Measurements from ENCODE around the gene SRGAP3. TPM values are rescaled to one million over a fixed set of nuclear protein-coding genes. Genes with fewer than 3 reads are reported as not detected.

SRGAP3 gene
- total and polyA plus RNA-seq, 7 donors = 0.69 to 7.7 (median 5.8) TPM

DNA sequence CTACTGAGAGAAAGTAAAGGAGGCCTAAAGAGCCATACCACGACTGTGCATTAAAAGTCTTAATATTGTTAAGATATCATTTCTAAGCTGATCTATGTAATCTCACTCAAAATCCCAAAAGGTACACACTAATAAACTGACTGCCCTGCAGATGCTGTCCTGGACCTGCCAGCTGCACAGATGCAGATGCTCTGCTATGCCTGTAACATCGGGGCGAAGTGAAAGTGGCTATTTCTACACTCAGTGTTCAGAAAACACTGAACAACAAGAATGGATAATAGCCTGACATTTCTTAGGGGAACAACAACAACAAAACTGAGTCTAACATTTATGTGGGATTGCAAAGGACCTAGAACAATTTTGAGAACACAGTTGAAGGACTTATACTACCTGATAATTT, 318.1 kb downstream of the SRGAP3 start:
- no peak for TF ChIP-seq CTCF (IDR thresholded peaks at IDR 0.05)
- no peak for TF ChIP-seq EP300 (IDR thresholded peaks at IDR 0.05)
- no peak for TF ChIP-seq POLR2A (IDR thresholded peaks at IDR 0.05)
- no peak for TF ChIP-seq POLR2AphosphoS5 (IDR thresholded peaks at IDR 0.05)
- no peaks in the 10 kb centered on the region for H3K4me1 ChIP-seq
- no peaks in the 10 kb centered on the region for H3K9me3 ChIP-seq
- H3K36me3 ChIP-seq = peaks cover 0 to 12% (median 0%) of the 10 kb centered on the region in 4 donors
- no peak for DNase-seq
- no peak overlapping the region for H3K27ac ChIP-seq
- H3K27me3 ChIP-seq = no peaks in the 10 kb centered on the region
- intact Hi-C loops (cut with DNase I) = no loop called here
- H3K4me3 ChIP-seq = no peak overlapping the region
- 86 to 91% methylated on average over 3 of the region's 3 CpGs for WGBS, 2 donors

Small RNA genes lying within 50 kb of the gene (small RNA-seq; reads per million reads assigned to genes)
- gene RF00416 = 0 reads per million in 3 donors

Other genes starting within 250 kb of the SRGAP3 start
- 10 to 100 TPM; 20.5 to 38.5 (median 36.0) TPM for gene THUMPD3, start 113.4 kb upstream of the SRGAP3 start, total RNA-seq
- gene THUMPD3, start 113.4 kb upstream of the SRGAP3 start, polyA plus RNA-seq = 10 to 100 TPM; 15.6 to 30.9 (median 17.3) TPM
- 100 to 1,000 TPM in 1 of 4 donors, 10 to 100 TPM in 3; 69.9 to 149 (median 72.7) TPM for gene SETD5, start 148.0 kb upstream of the SRGAP3 start, total RNA-seq
- 10 to 100 TPM in 2 of 3 donors, 1 to 10 TPM in 1; 8.6 to 44.7 (median 10.2) TPM for gene SETD5, start 148.0 kb upstream of the SRGAP3 start, polyA plus RNA-seq